ENCODE results near the gene NCOA7. TPM values are rescaled to one million over a fixed set of nuclear protein-coding genes. Genes with fewer than 3 reads are reported as not detected.

NCOA7 gene
- total and polyA plus RNA-seq, 9 of the 15 experiments (the other 6 are each of a cell fraction or from before 2014, with no cell fraction given): 5.8 to 14.6 (median 9.3) TPM

- no peaks in the 10 kb centered on the region for H3K9me1 ChIP-seq (ENCODE audit: control insufficient read depth, insufficient read depth, low read length)
- CTCF ChIA-PET (ENCODE audit: low intra/inter-chr PET ratio): no interaction called here
- TSS peak; percentile 51 for BruUV-seq (replicated peaks)
- no peaks in the 10 kb centered on the region for H3K9me3 ChIP-seq (replicated peaks; ENCODE audit: control insufficient read depth, insufficient read depth, low read depth, low read length)
- no peak overlapping the region for H3K4me2 ChIP-seq (ENCODE audit: insufficient read depth, low read length)
- DNase-seq (ENCODE audit: extremely low read depth in 1 of 4, low spot score in 3 of 4): no peak
- no peak overlapping the region for H2AFZ ChIP-seq (ENCODE audit: low read depth, low read length)
- intact Hi-C loops (cut with micrococcal nuclease): no loop called here
- H3K36me3 ChIP-seq (ENCODE audit: control insufficient read depth, insufficient read depth, low read length): peaks cover 57% of the 10 kb centered on the region
- no peaks in the 10 kb centered on the region for H4K20me1 ChIP-seq (replicated peaks; ENCODE audit: control insufficient read depth, insufficient read depth, low read length)
- in situ Hi-C loops (cut with MboI): no loop called here
- H3K79me2 ChIP-seq (ENCODE audit: control insufficient read depth, insufficient read depth, low read length): peaks cover under 1% of the 10 kb centered on the region; the same call in 1 of the 3 replicates
- no peak for FAIRE-seq
- POLR2A ChIA-PET: interaction anchor here (0.8 to 2.0 kb wide), 4 partner anchors 9 to 66 kb away, joined by 3 to 6 read pairs (median 4); partner anchors contain the start of gene TRMT11
- peaks cover 8 to 22% of the 10 kb centered on the region in 2 experiments for H3K4me1 ChIP-seq (replicated peaks in 1 of 2; ENCODE audit: control insufficient read depth in 2 of 2, insufficient read depth in 2 of 2, low read length in 2 of 2)
- 84% methylated on average over 3 of the region's 3 CpGs for WGBS (ENCODE audit: insufficient coverage, low coverage, missing lambda C conversion rate)
- no peaks in the 10 kb centered on the region for H3K27me3 ChIP-seq (ENCODE audit: control insufficient read depth in 2 of 2, insufficient read depth in 2 of 2, low read length in 2 of 2)
- no peak for ATAC-seq
- no peak overlapping the region for H3K4me3 ChIP-seq
- peak overlapping the region; percentile 40; the same call in 1 of the 3 replicates for H3K27ac ChIP-seq (ENCODE audit: extremely low read depth, low read depth, low read length)
- H3K9ac ChIP-seq (ENCODE audit: insufficient read depth in 1 of 2, low read depth in 2 of 2, low read length in 2 of 2): no peak overlapping the region
- TF ChIP-seq ZNF717 (CRISPR knock-in tag; IDR thresholded peaks at IDR 0.05): no peak
- TF ChIP-seq POLR2H (tag; IDR thresholded peaks at IDR 0.05; ENCODE audit: low read depth): peak; percentile 40; the same call in 1 of the 2 replicates
- no peak for TF ChIP-seq E2F6 (IDR thresholded peaks at IDR 0.05; ENCODE audit: borderline replicate concordance in 1 of 2, extremely low read depth in 1 of 2, insufficient read depth in 1 of 2, insufficient read length in 1 of 2, low read depth in 1 of 2, low read length in 1 of 2, poor library complexity in 1 of 2, severe bottlenecking in 1 of 2)
- 0 out of 2 replicates have a peak, but pooled peaks have one; percentile 22 for TF ChIP-seq PTTG1 (tag; IDR thresholded peaks at IDR 0.05; ENCODE audit: low read depth)
- TF ChIP-seq RBM14 (IDR thresholded peaks at IDR 0.05; ENCODE audit: borderline replicate concordance, insufficient read depth, low read depth, low read length): no peak
- TF ChIP-seq, protein P1, sequence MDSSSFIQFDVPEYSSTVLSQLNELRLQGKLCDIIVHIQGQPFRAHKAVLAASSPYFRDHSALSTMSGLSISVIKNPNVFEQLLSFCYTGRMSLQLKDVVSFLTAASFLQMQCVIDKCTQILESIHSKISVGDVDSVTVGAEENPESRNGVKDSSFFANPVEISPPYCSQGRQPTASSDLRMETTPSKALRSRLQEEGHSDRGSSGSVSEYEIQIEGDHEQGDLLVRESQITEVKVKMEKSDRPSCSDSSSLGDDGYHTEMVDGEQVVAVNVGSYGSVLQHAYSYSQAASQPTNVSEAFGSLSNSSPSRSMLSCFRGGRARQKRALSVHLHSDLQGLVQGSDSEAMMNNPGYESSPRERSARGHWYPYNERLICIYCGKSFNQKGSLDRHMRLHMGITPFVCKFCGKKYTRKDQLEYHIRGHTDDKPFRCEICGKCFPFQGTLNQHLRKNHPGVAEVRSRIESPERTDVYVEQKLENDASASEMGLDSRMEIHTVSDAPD (CRISPR knock-in tag; IDR thresholded peaks at IDR 0.05): no peak
- no peak for TF ChIP-seq SRSF3 (IDR thresholded peaks at IDR 0.05; ENCODE audit: insufficient read depth, low read length)
- no peak for TF ChIP-seq ARID3B (CRISPR knock-in tag; IDR thresholded peaks at IDR 0.05; ENCODE audit: borderline replicate concordance)
- TF ChIP-seq CBFA2T2 (conservative IDR thresholded peaks at IDR 0.05): no peak
- no peak for TF ChIP-seq FOXM1 (IDR thresholded peaks at IDR 0.05; ENCODE audit: low read depth)
- no peak for TF ChIP-seq FOXM1 (CRISPR knock-in tag; IDR thresholded peaks at IDR 0.05; ENCODE audit: low read depth)
- no peak for TF ChIP-seq HMG20A (CRISPR knock-in tag; conservative IDR thresholded peaks at IDR 0.05)
- TF ChIP-seq EWSR1 (IDR thresholded peaks at IDR 0.05; ENCODE audit: borderline replicate concordance, low read depth, partially characterized antibody): no peak
Measured at GRCh38 chr6:125919618-125920017, 128.9 kb downstream of the NCOA7 start.
